Frontal cortex (tissue), 4 donors: ENCODE results near the gene PARVA. TPM values are rescaled to one million over a fixed set of nuclear protein-coding genes. Genes with fewer than 3 reads are reported as not detected.

Experiments used
- DNase-seq, 2 donors: peaks; one replicate each; pipeline ENCODE4 v3.0.0; 2012; ENCODE audit warnings: low spot score in 2 of 2
- FAIRE-seq: peaks from 2 replicates; lab custom pipeline; 2012; peaks lifted over from hg19 to GRCh38; lab: Jason Lieb, UNC
- total RNA-seq: library from RNA; depleted of rRNA; stranded (reverse); fragments of >200 nt; gene quantifications from one replicate; pipeline ENCODE4 v1.2.3, GENCODE V29; 2014
- donor health status: control.
- donor health status: control.
- donor health status: control.

The PARVA gene
- total RNA-seq, 1 donor from 2014 or later = 3.3 TPM

DNA sequence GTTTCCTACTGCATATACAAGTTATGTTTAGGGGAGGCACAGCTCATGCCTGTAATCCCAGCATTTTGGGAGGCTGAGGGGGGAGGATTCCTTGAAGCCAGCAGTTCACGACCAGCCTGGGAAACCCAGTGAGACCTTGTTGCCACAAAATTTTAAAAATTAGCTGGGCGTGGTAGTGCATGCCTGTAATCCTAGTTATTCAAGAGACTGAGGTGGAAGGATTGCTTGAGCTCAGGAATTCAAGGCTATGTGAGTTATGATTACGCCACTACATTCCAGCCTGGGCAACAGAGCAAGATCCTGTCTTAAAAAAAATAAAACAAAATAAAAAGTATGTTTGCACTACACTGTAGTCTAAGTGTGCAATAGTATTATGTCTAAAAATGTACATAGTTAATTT is 188.0 kb downstream of the PARVA start:
- DNase-seq = no peak
- FAIRE-seq = no peak

DNA sequence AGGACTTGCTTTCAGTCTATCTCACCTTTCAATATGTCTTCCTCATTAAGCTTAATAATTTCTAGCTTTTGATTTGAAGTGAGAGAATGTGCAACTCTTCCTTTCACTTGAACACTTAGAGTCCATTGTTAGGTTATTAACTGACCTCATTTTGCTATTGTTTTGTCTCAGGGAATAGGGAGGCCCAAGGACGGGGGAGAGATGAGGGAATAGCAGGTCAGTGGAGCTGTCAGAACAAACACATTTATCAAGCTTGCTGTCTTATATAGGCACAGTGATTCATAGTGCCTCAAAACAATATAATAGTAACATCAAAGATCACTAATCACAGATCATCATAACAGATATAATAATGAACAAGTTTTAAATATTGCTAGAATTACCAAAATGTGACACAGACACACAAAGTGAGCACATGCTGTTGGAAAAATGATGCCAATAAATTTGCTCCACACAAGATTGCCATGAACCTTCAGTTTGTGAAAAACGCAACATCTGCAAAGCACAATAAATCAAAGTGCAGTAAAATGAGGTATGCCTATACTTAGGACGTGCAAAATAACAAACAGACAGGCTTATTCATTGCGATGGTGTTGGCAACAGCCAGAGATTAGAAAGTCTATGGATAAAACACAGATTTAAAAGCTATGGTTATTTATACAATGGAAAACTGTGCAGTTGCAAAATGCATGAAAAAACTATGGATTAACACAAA is 190.5 kb downstream of the PARVA start:
- DNase-seq (no peak), FAIRE-seq (no peak)

DNA sequence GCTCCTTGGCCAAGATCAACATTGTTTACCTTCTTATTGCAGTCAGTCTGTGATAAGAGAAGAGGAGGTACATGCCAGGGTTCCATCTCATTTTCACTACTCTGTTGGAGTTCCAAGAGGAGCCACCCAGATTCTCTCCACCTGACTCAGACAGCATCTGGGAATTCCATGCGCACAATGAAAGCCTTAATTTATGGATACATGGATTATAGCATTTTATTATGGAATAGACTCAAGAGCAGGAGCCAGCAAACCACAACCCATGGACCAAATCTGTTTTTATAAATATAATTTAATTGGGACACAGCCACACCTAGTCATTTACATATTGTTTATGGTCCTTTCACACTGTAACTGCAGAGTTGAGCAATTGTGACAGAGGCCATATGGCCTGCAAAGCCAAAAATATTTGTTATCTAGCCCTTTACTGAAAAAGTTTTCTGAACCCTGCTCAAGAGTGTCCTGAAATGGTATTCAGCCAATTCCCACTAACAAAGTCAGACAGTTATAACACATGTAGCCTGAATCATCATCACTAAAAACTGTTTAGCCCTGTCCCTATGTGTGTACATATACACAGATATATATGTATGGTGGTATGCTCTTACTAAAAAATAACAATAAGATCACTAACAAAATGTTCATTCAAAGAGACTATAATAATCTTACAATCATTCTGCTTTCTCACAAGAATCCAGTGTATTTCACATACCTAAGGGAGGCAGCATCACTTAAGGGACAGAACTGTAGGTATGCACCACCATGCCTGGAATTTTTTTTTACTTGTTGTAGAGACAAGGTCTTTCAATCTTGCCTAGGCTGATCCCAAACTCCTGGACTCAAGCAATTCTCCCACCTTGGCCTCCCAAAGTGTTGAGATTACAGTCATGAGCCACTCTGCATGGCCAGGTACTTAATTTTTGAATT is 192.4 kb downstream of the PARVA start:
- no peak for FAIRE-seq
- DNase-seq = no peak

DNA sequence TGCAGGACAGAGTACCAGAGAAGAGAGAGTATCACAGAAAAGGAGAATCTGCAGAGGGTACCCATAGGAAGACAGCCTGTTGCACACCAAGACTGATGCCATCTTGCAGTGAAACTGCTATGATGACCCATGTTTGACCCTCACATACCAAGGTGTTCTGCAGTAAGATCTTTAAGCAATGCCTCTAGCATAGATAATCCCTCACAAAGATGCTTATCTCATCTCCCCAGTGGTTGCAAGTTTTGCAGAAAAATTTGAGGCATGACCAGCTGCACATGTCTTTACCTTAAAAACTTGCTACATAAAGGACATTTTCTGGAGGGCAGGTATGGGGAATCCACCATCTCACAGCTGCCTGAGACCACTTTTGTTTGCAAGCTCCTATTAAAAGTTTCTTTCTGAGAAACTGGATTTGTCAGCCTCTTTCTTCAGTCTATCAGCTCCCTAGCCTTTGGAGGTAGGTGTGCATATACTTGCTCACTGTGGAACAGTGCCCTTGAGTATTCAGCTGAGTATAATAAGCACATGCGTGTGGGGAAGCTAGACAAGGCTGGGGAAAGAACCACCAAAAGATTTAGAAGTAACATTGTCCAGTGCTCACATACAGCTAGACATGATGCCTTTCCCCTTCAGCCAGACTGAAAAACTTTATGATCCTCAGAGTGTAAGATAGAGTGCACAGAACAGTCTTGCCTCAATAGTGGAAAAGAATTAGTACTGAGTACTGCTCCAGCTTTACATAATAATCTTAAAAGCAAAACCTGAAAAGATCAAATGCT is 196.5 kb downstream of the PARVA start:
- FAIRE-seq (no peak), DNase-seq (no peak)

DNA sequence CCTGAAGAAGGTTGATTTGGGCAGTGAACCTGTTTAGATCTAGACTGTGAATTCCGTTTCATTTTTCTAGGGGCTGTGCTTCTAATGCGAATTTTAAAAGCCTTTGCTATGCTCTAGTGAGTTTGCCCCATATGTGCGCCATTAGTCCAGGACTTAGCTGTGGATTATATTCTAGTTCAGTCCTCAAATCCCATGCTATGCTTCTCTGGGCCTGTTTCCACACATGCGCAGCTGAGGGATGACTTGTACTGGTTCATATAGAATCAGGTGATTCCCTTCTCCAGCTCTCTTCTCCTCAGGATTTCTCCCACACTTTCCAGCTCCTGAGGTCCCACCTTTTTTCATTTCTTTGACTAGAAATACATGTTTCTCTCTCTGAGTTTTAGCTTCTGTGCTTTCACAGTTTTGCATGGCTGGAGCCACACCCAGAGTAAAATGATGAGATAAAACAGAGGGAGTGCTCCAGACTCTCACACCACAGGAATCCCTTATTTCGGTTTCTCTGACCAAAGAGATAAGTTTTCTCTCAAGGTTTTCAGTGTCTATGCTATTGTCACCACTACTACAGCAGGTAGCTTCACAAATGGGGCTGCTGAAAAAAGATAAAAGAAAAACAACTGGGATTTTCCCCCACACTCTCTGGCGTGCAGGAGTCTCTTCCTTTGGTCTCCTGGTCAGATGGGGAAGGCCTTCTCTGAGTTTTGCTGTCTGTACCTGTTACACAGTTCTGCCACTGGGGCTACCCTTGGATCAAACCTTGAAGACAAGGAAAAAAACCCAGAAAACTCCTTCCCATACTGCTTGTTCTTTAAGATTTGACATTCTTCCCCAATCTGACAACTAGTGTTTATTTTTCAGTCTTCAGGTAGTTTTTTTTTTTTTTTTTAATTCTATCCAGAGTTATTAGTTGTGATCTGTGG is 200.6 kb downstream of the PARVA start:
- DNase-seq (no peak), FAIRE-seq (no peak)

DNA sequence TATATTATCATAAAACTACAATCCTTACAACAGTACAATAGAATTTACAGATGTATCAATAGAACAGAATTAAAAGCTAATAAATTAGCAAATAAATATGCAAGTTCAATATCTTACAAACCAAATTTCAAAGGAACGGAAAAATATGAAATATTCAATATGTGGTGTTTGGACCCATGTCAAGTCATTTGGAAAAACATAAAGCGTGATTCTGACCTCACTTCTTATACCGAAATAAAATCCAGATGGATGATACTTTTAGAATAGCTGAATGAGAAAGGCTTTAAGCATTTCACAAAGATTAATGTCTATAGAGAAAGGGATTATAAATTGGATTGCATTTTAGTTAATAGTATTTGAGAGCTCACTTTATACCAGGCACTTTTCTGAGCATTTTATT is 204.0 kb downstream of the PARVA start:
- DNase-seq = no peak
- FAIRE-seq = no peak

DNA sequence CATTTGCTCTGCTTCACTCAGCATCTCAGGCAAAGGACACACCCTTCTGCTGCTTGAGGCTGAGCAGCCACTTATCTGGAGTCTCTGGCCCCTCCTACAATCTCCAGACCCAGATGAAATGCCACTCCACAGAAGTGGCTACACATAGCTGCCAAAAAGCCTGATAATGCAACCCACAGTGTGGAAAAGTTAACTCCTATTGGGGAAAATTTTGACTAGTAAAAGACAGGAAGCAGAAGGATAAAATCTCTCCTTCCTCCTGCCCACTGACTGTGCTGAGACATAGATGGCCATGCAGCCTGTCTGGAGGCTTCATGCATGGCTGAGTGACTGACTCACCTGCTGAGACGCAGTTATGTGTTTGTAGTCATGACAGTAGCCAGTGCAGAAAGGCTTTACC is 204.6 kb downstream of the PARVA start:
- no peak for FAIRE-seq
- DNase-seq = no peak
